Activated naive CD4-positive, alpha-beta T cell treated with anti-CD3 and anti-CD28 coated beads for 36 hours (primary cell): ENCODE measurements around the gene DCDC1. TPM values are rescaled to one million over a fixed set of nuclear protein-coding genes. Genes with fewer than 3 reads are reported as not detected.

Source experiments
- CTCF ChIA-PET: fragments of 350-600 bp; sonication (Branson Sonifier 250); formaldehyde crosslinking; loops from one replicate; lab custom pipeline; 2021; ENCODE audit warnings: antibody characterized with exemption; lab: Charles Lee
- DNase-seq: peaks from one replicate; pipeline ENCODE4 v3.0.0-alpha.2; 2020
- H3K27ac Mint-ChIP-seq: one replicate; pipeline ENCODE4 v1.8.0; 2021; ENCODE audit warnings: mild to moderate bottlenecking, mixed read lengths
- H3K27me3 Mint-ChIP-seq: one replicate; pipeline ENCODE4 v1.8.0; 2021; ENCODE audit warnings: low read depth, mixed read lengths
- H3K36me3 Mint-ChIP-seq: one replicate; pipeline ENCODE4 v1.8.0; 2021; ENCODE audit warnings: low read depth, mixed read lengths
- H3K4me1 Mint-ChIP-seq: one replicate; pipeline ENCODE4 v1.8.0; 2021; ENCODE audit warnings: low read depth, mixed read lengths
- H3K4me3 Mint-ChIP-seq: one replicate; pipeline ENCODE4 v1.8.0; 2021; ENCODE audit warnings: mild to moderate bottlenecking, moderate library complexity, mixed read lengths
- H3K9me3 Mint-ChIP-seq: one replicate; pipeline ENCODE4 v1.8.0; 2021; ENCODE audit warnings: mixed read lengths
- intact Hi-C: fragments of 100-400 bp; cut with micrococcal nuclease; formaldehyde crosslinking; loops from one replicate; pipeline ENCODE4 v1.15.1; 2023
- total RNA-seq, 2 experiments: library from RNA; stranded (reverse); gene quantifications; one replicate each; pipeline ENCODE4 v1.2.3, GENCODE V29; 2021

DCDC1 gene
- total RNA-seq, 2 experiments from 2014 or later: 0.25 TPM; not detected in 1

- no peak overlapping the region for H3K4me3 Mint-ChIP-seq
- no peak overlapping the region for H3K27ac Mint-ChIP-seq
- intact Hi-C loops: no loop called here
- CTCF ChIA-PET: no interaction called here
- H3K27me3 Mint-ChIP-seq: peaks cover 2% of the 10 kb centered on the region
- no peak for DNase-seq
- H3K4me1 Mint-ChIP-seq: no peaks in the 10 kb centered on the region
- H3K9me3 Mint-ChIP-seq: no peaks in the 10 kb centered on the region
- H3K36me3 Mint-ChIP-seq: no peaks in the 10 kb centered on the region
Measured at GRCh38 chr11:31160504-31161422, 208.8 kb downstream of the DCDC1 start.

- Mint-ChIP-seq H3K27ac (no peak overlapping the region), H3K4me3 (no peak overlapping the region), H3K4me1 (no peaks in the 10 kb centered on the region), H3K27me3 (peaks cover 2% of the 10 kb centered on the region), H3K36me3 (no peaks in the 10 kb centered on the region), H3K9me3 (no peaks in the 10 kb centered on the region)
- CTCF ChIA-PET: no interaction called here
- intact Hi-C loops: no loop called here
- DNase-seq: no peak
Measured at GRCh38 chr11:31150841-31151240, 218.7 kb downstream of the DCDC1 start.

- H3K27ac Mint-ChIP-seq: no peak overlapping the region
- DNase-seq: no peak
- intact Hi-C loops: no loop called here
- CTCF ChIA-PET: no interaction called here
- H3K4me1 Mint-ChIP-seq: no peaks in the 10 kb centered on the region
- no peaks in the 10 kb centered on the region for H3K36me3 Mint-ChIP-seq
- H3K27me3 Mint-ChIP-seq: peaks cover 2% of the 10 kb centered on the region
- H3K4me3 Mint-ChIP-seq: no peak overlapping the region
- no peaks in the 10 kb centered on the region for H3K9me3 Mint-ChIP-seq
Measured at GRCh38 chr11:31150011-31150410, 219.5 kb downstream of the DCDC1 start.

- Mint-ChIP-seq H3K27ac (no peak overlapping the region), H3K9me3 (no peaks in the 10 kb centered on the region), H3K36me3 (no peaks in the 10 kb centered on the region), H3K27me3 (peaks cover 5% of the 10 kb centered on the region), H3K4me3 (no peak overlapping the region), H3K4me1 (no peaks in the 10 kb centered on the region)
- DNase-seq: no peak
- CTCF ChIA-PET: no interaction called here
- intact Hi-C loops: no loop called here
Measured at GRCh38 chr11:31141789-31142188, 227.8 kb downstream of the DCDC1 start.

GRCh38 chr11:31139479-31139878, 230.1 kb downstream of the DCDC1 start:
- intact Hi-C loops: loop anchor here (5.0 kb wide), 1 partner anchor 852 kb away; no protein-coding TSS in a partner anchor
- H3K9me3 Mint-ChIP-seq: no peaks in the 10 kb centered on the region
- no peaks in the 10 kb centered on the region for H3K36me3 Mint-ChIP-seq
- CTCF ChIA-PET: no interaction called here
- H3K27ac Mint-ChIP-seq: no peak overlapping the region
- H3K27me3 Mint-ChIP-seq: peaks cover 5% of the 10 kb centered on the region
- no peak overlapping the region for H3K4me3 Mint-ChIP-seq
- no peak for DNase-seq
- H3K4me1 Mint-ChIP-seq: no peaks in the 10 kb centered on the region

- no peak for DNase-seq
- Mint-ChIP-seq H3K36me3 (no peaks in the 10 kb centered on the region), H3K27me3 (no peaks in the 10 kb centered on the region), H3K9me3 (no peaks in the 10 kb centered on the region), H3K27ac (no peak overlapping the region), H3K4me3 (no peak overlapping the region), H3K4me1 (no peaks in the 10 kb centered on the region)
- intact Hi-C loops: no loop called here
- CTCF ChIA-PET: no interaction called here
Measured at GRCh38 chr11:31132531-31133421, 236.8 kb downstream of the DCDC1 start.

GRCh38 chr11:31131760-31132159, 237.8 kb downstream of the DCDC1 start:
- DNase-seq: no peak
- Mint-ChIP-seq H3K9me3 (no peaks in the 10 kb centered on the region), H3K27me3 (no peaks in the 10 kb centered on the region), H3K27ac (no peak overlapping the region), H3K36me3 (no peaks in the 10 kb centered on the region), H3K4me3 (no peak overlapping the region), H3K4me1 (no peaks in the 10 kb centered on the region)
- intact Hi-C loops: no loop called here
- CTCF ChIA-PET: no interaction called here

GRCh38 chr11:31127290-31127689, 242.2 kb downstream of the DCDC1 start:
- CTCF ChIA-PET: no interaction called here

GRCh38 chr11:31120428-31120827, 249.1 kb downstream of the DCDC1 start:
- Mint-ChIP-seq H3K36me3 (no peaks in the 10 kb centered on the region), H3K4me3 (no peak overlapping the region)
- CTCF ChIA-PET: interaction anchor here (0.6 kb wide), 1 partner anchor 31 kb away, joined by 4 read pairs; no protein-coding TSS in a partner anchor

More at GRCh38 chr11:31127290-31127689, 242.2 kb downstream of the DCDC1 start:
- Mint-ChIP-seq H3K27me3 (peaks cover 5% of the 10 kb centered on the region), H3K27ac (no peak overlapping the region), H3K36me3 (no peaks in the 10 kb centered on the region), H3K4me3 (no peak overlapping the region), H3K4me1 (no peaks in the 10 kb centered on the region), H3K9me3 (peaks cover 10% of the 10 kb centered on the region)
- DNase-seq: no peak
- intact Hi-C loops: no loop called here

GRCh38 chr11:31118566-31118965, 251.0 kb downstream of the DCDC1 start:
- no peak overlapping the region for H3K4me3 Mint-ChIP-seq
- H3K27me3 Mint-ChIP-seq: no peaks in the 10 kb centered on the region
- H3K4me1 Mint-ChIP-seq: no peaks in the 10 kb centered on the region
- intact Hi-C loops: no loop called here
- H3K9me3 Mint-ChIP-seq: no peaks in the 10 kb centered on the region
- no peaks in the 10 kb centered on the region for H3K36me3 Mint-ChIP-seq
- no peak for DNase-seq
- H3K27ac Mint-ChIP-seq: no peak overlapping the region
- CTCF ChIA-PET: no interaction called here

More at GRCh38 chr11:31120428-31120827, 249.1 kb downstream of the DCDC1 start:
- Mint-ChIP-seq H3K27me3 (no peaks in the 10 kb centered on the region), H3K4me1 (no peaks in the 10 kb centered on the region), H3K9me3 (peaks cover 10% of the 10 kb centered on the region), H3K27ac (no peak overlapping the region)
- no peak for DNase-seq
- intact Hi-C loops: no loop called here

GRCh38 chr11:31117038-31117437, 252.5 kb downstream of the DCDC1 start:
- Mint-ChIP-seq H3K4me1 (no peaks in the 10 kb centered on the region), H3K27ac (no peak overlapping the region), H3K27me3 (no peaks in the 10 kb centered on the region), H3K4me3 (no peak overlapping the region), H3K36me3 (no peaks in the 10 kb centered on the region), H3K9me3 (no peaks in the 10 kb centered on the region)
- intact Hi-C loops: no loop called here
- DNase-seq: no peak
- CTCF ChIA-PET: interaction anchor here (1.2 kb wide), 1 partner anchor 10 kb away, joined by 5 read pairs; no protein-coding TSS in a partner anchor

- no peaks in the 10 kb centered on the region for H3K9me3 Mint-ChIP-seq
Measured at GRCh38 chr11:31114442-31114841, 255.1 kb downstream of the DCDC1 start.

More at GRCh38 chr11:31114442-31114841, 255.1 kb downstream of the DCDC1 start:
- no peaks in the 10 kb centered on the region for H3K27me3 Mint-ChIP-seq
- H3K27ac Mint-ChIP-seq: no peak overlapping the region
- CTCF ChIA-PET: interaction anchor here (0.6 to 1.5 kb wide), 2 partner anchors 10 to 1061 kb away, joined by 3 read pairs; no protein-coding TSS in a partner anchor
- no peaks in the 10 kb centered on the region for H3K36me3 Mint-ChIP-seq
- intact Hi-C loops: no loop called here
- H3K4me1 Mint-ChIP-seq: no peaks in the 10 kb centered on the region
- no peak for DNase-seq
- H3K4me3 Mint-ChIP-seq: no peak overlapping the region
